Measurements from ENCODE around the gene FAF1.

FAF1 gene

GRCh38 chr1:50684185-50684584, 275.9 kb downstream of the FAF1 start:
- no peak for DNase-seq

- DNase-seq, result no peak
Observed at GRCh38 chr1:50681931-50682330, 278.1 kb downstream of the FAF1 start.

- no peak for DNase-seq
Observed at GRCh38 chr1:50667710-50668356, 292.2 kb downstream of the FAF1 start.

- DNase-seq, result no peak
Observed at GRCh38 chr1:50667272-50667671, 292.8 kb downstream of the FAF1 start.

- no peak for DNase-seq
Observed at GRCh38 chr1:50666849-50667248, 293.2 kb downstream of the FAF1 start.

GRCh38 chr1:50665413-50665812, 294.7 kb downstream of the FAF1 start:
- DNase-seq, result no peak

- no peak for DNase-seq
Observed at GRCh38 chr1:50661626-50662025, 298.4 kb downstream of the FAF1 start.

- peak; percentile 27 for DNase-seq
Observed at GRCh38 chr1:50659107-50659662, 300.9 kb downstream of the FAF1 start.

- no peak for DNase-seq
Observed at GRCh38 chr1:50658459-50659076, 301.5 kb downstream of the FAF1 start.

GRCh38 chr1:50656931-50657330, 303.1 kb downstream of the FAF1 start:
- no peak for DNase-seq

- DNase-seq, result no peak
Observed at GRCh38 chr1:50651476-50652263, 308.4 kb downstream of the FAF1 start.

GRCh38 chr1:50646526-50646925, 313.5 kb downstream of the FAF1 start:
- no peak for DNase-seq

- no peak for DNase-seq
Observed at GRCh38 chr1:50645139-50645538, 314.9 kb downstream of the FAF1 start.

GRCh38 chr1:50644447-50645105, 315.5 kb downstream of the FAF1 start:
- DNase-seq, result no peak

GRCh38 chr1:50637460-50637859, 322.6 kb downstream of the FAF1 start:
- no peak for DNase-seq

- no peak for DNase-seq
Observed at GRCh38 chr1:50634251-50634650, 325.8 kb downstream of the FAF1 start.

GRCh38 chr1:50633465-50633864, 326.6 kb downstream of the FAF1 start:
- DNase-seq, result peak; percentile 47

GRCh38 chr1:50631161-50631560, 328.9 kb downstream of the FAF1 start:
- no peak for DNase-seq

- DNase-seq, result no peak
Observed at GRCh38 chr1:50622259-50622658, 337.8 kb downstream of the FAF1 start.

- no peak for DNase-seq
Observed at GRCh38 chr1:50620680-50621329, 339.3 kb downstream of the FAF1 start.

- DNase-seq, result no peak
Observed at GRCh38 chr1:50615036-50615750, 344.9 kb downstream of the FAF1 start.

GRCh38 chr1:50611675-50612074, 348.4 kb downstream of the FAF1 start:
- DNase-seq, result no peak
